Keratinocyte (primary cell): Measurements from ENCODE around the gene DIAPH3.

Experiments
- EZH2 ChIP-seq: IDR thresholded peaks from one replicate; pipeline ENCODE4 v1.6.1; 2012; ENCODE audit warnings: inconsistent platforms, mild to moderate bottlenecking, low read length, moderate library complexity
- TF ChIP-seq, protein P1 (sequence below), 3 experiments: IDR thresholded peaks in 1 of 3; conservative IDR thresholded peaks in 1 of 3; optimal IDR thresholded peaks in 1 of 3; 2 replicates in 2 of 3; 3 replicates in 1 of 3; pipeline versions ENCODE3 to v1.5.1; 2011; ENCODE audit warnings: low read length in 3 of 3, mild to moderate bottlenecking in 3 of 3, moderate library complexity in 2 of 3, control low read depth in 1 of 3, inconsistent platforms in 1 of 3; ENCODE audit not compliant: insufficient read depth in 2 of 3; ENCODE audit errors: extremely low read depth in 1 of 3

DNA sequence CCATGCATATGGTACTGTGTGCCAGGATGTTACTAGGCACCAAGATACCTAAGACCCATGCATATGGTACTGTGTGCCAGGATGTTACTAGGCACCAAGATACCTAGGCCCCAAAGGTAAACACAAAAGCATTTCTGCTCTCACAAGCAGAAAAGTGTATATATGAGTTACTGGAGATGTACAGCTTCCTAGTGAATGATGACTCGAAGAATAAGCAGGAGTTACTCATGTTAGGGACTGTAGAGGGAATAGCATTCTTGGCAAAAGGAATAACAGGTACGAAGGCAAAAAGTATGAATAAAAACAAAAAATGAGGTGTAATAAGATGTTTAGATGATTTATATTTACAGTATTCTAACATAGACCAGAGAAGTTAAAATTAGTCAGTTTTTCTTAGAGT, 383.7 kb downstream of the DIAPH3 start:
- TF ChIP-seq, protein P1, sequence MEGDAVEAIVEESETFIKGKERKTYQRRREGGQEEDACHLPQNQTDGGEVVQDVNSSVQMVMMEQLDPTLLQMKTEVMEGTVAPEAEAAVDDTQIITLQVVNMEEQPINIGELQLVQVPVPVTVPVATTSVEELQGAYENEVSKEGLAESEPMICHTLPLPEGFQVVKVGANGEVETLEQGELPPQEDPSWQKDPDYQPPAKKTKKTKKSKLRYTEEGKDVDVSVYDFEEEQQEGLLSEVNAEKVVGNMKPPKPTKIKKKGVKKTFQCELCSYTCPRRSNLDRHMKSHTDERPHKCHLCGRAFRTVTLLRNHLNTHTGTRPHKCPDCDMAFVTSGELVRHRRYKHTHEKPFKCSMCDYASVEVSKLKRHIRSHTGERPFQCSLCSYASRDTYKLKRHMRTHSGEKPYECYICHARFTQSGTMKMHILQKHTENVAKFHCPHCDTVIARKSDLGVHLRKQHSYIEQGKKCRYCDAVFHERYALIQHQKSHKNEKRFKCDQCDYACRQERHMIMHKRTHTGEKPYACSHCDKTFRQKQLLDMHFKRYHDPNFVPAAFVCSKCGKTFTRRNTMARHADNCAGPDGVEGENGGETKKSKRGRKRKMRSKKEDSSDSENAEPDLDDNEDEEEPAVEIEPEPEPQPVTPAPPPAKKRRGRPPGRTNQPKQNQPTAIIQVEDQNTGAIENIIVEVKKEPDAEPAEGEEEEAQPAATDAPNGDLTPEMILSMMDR (optimal IDR thresholded peaks at IDR 0.05 in 1 of 3, IDR thresholded peaks at IDR 0.05 in 1 of 3, conservative IDR thresholded peaks at IDR 0.05 in 1 of 3; ENCODE audit: extremely low read depth in 1 of 3, insufficient read depth in 2 of 3, low read length in 3 of 3) = no peak
- no peak for TF ChIP-seq EZH2
